T-cell (primary cell): Measurements from ENCODE around the gene CBARP. TPM values are rescaled to one million over a fixed set of nuclear protein-coding genes. Genes with fewer than 3 reads are reported as not detected.

Experiments
- ATAC-seq, 4 experiments: fragments of 200-7000 bp in 3 of 4; fragments of 150-1000 bp in 1 of 4; cut with Tn5 transposase; replicated peaks in 1 of 4; 1 replicate in 3 of 4; 2 replicates in 1 of 4; pipeline ENCODE4 v1.10.0; 2021; ENCODE audit warnings: moderate library complexity in 3 of 4, mild to moderate bottlenecking in 2 of 4, moderate number of reproducible peaks in 1 of 4
- CTCF ChIA-PET, 2 donors: fragments of 300-600 bp; sonication (Branson Sonifier 250); formaldehyde crosslinking; loops; one replicate each; lab custom pipeline; 2022; ENCODE audit warnings: antibody characterized with exemption in 2 of 2; lab: Charles Lee
- POLR2A ChIA-PET, 2 donors: fragments of 300-600 bp; sonication (Branson Sonifier 250); formaldehyde crosslinking; loops; one replicate each; lab custom pipeline; 2022; ENCODE audit warnings: antibody characterized with exemption in 2 of 2; lab: Charles Lee
- DNase-seq, 35 experiments: peaks; one replicate each; pipeline versions ENCODE4 v3.0.0 to v3.0.0-alpha.2; 2013 to 2023
- H3K27ac ChIP-seq: one replicate; pipeline ENCODE4 v1.5.1; 2013; ENCODE audit warnings: low read length
- H3K27me3 ChIP-seq, 2 experiments: replicated peaks in 1 of 2; 1 replicate in 1 of 2; 2 replicates in 1 of 2; pipeline versions ENCODE4 v1.6.1 to v1.7.0; 2013; ENCODE audit warnings: low read length in 1 of 2, mixed read lengths in 1 of 2; ENCODE audit not compliant: control insufficient read depth in 2 of 2, insufficient read depth in 2 of 2; ENCODE audit errors: extremely low read depth in 1 of 2
- H3K36me3 ChIP-seq, 2 donors: 1 replicate in 1 of 2; 2 replicates in 1 of 2; pipeline versions ENCODE4 v1.6.1 to v1.7.0; 2013; ENCODE audit warnings: low read length in 1 of 2; ENCODE audit not compliant: control insufficient read depth in 2 of 2, insufficient read depth in 1 of 2; ENCODE audit errors: extremely low read depth in 1 of 2
- H3K4me1 ChIP-seq, 2 experiments: 1 replicate in 1 of 2; 2 replicates in 1 of 2; pipeline versions ENCODE4 v1.6.1 to v1.7.0; 2013; ENCODE audit warnings: low read length in 2 of 2, mixed read lengths in 1 of 2; ENCODE audit not compliant: insufficient read depth in 2 of 2, control insufficient read depth in 1 of 2; ENCODE audit errors: extremely low read depth in 1 of 2
- H3K4me3 ChIP-seq, 2 donors: 1 replicate in 1 of 2; 2 replicates in 1 of 2; pipeline versions ENCODE4 v1.5.1 to v1.7.0; 2013; ENCODE audit warnings: mild to moderate bottlenecking in 2 of 2, low read length in 1 of 2, moderate library complexity in 1 of 2; ENCODE audit not compliant: control insufficient read depth in 1 of 2; ENCODE audit errors: extremely low read depth in 1 of 2
- H3K9me3 ChIP-seq: 2 replicates; pipeline ENCODE4 v1.7.0; 2013
- H3K27ac Mint-ChIP-seq, 2 donors: one replicate each; pipeline ENCODE4 v1.8.0; 2020 to 2021; ENCODE audit warnings: mild to moderate bottlenecking in 2 of 2, mixed read lengths in 2 of 2
- H3K27me3 Mint-ChIP-seq, 2 donors: one replicate each; pipeline ENCODE4 v1.8.0; 2021 to 2022; ENCODE audit warnings: mixed read lengths in 2 of 2
- H3K36me3 Mint-ChIP-seq: one replicate; pipeline ENCODE4 v1.8.0; 2021; ENCODE audit warnings: mixed read lengths
- H3K4me1 Mint-ChIP-seq, 3 donors: one replicate each; pipeline ENCODE4 v1.8.0; 2020 to 2022; ENCODE audit warnings: mixed read lengths in 3 of 3, mild to moderate bottlenecking in 1 of 3
- H3K4me3 Mint-ChIP-seq, 3 donors: one replicate each; pipeline ENCODE4 v1.8.0; 2020 to 2022; ENCODE audit warnings: mild to moderate bottlenecking in 3 of 3, mixed read lengths in 3 of 3, moderate library complexity in 3 of 3
- H3K9me3 Mint-ChIP-seq, 3 donors: one replicate each; pipeline ENCODE4 v1.8.0; 2020 to 2022; ENCODE audit warnings: mixed read lengths in 3 of 3
- WGBS: methylation state at CpG from one replicate; pipeline ENCODE4 v1.1.5; 2013; ENCODE audit warnings: missing lambda C conversion rate; ENCODE audit not compliant: insufficient coverage; 5-methylcytosine and 5-hydroxymethylcytosine counted together
- total RNA-seq, 35 experiments: library from RNA in 6 of 35; stranded (reverse) in 6 of 35; fragments of 120-200 nt in 1 of 35; gene quantifications; one replicate each; pipeline versions ENCODE4 v1.2.1 to v1.2.4 and lab custom pipeline; 2013 to 2026

The CBARP gene
- total RNA-seq, 5 donors from 2014 or later (not counting 1 experiment from before 2014, with no cell fraction given), result 0.08 to 0.36 (median 0.23) TPM; not detected in 1

GRCh38 chr19:1273263-1274041 lies 35.6 kb upstream of the CBARP start:
- CTCF ChIA-PET, result interaction anchor here in 1 of 2 donors (0.7 kb wide), 1 partner anchor 28 kb away, joined by 4 read pairs; no protein-coding TSS in a partner anchor
- H3K9me3 Mint-ChIP-seq, result no peaks in the 10 kb centered on the region
- Histone ChIP-seq H3K9me3 (no peaks in the 10 kb centered on the region), H3K27ac (no peak overlapping the region), H3K27me3 (no peaks in the 10 kb centered on the region), H3K4me1 (peaks cover 49 to 80% of the 10 kb centered on the region in 2 experiments), H3K36me3 (peaks cover 23 to 47% of the 10 kb centered on the region in 2 donors), H3K4me3 (no peak overlapping the region)
- POLR2A ChIA-PET, result interaction anchor here in 1 of 2 donors (0.7 to 0.9 kb wide), 2 partner anchors 171 to 196 kb away, joined by 3 read pairs; no protein-coding TSS in a partner anchor
- WGBS, result 85% methylated on average over 20 of the region's 25 CpGs
- DNase-seq (peak in 1 of 35 experiments; percentile 21), ATAC-seq (no peak)
- H3K27ac Mint-ChIP-seq, result peak overlapping the region; percentile 75 to 76
- H3K36me3 Mint-ChIP-seq, result peaks cover 40% of the 10 kb centered on the region
- peaks cover 56 to 66% (median 57%) of the 10 kb centered on the region in 3 donors for H3K4me1 Mint-ChIP-seq
- no peaks in the 10 kb centered on the region for H3K27me3 Mint-ChIP-seq
- H3K4me3 Mint-ChIP-seq, result peak overlapping the region; percentile 44 to 94 (median 66)

GRCh38 chr19:1272423-1273262 lies 34.8 kb upstream of the CBARP start:
- no peaks in the 10 kb centered on the region for H3K27me3 ChIP-seq
- H3K4me3 ChIP-seq, result no peak overlapping the region
- no peaks in the 10 kb centered on the region for H3K9me3 Mint-ChIP-seq
- DNase-seq (peak in 1 of 35 experiments; percentile 29), ATAC-seq (no peak)
- peak overlapping the region; percentile 44 to 94 (median 66) for H3K4me3 Mint-ChIP-seq
- peak overlapping the region; percentile 9 for H3K27ac ChIP-seq
- H3K4me1 Mint-ChIP-seq, result peaks cover 58 to 68% (median 58%) of the 10 kb centered on the region in 3 donors
- H3K36me3 ChIP-seq, result peaks cover 21 to 47% of the 10 kb centered on the region in 2 donors
- peaks cover 40% of the 10 kb centered on the region for H3K36me3 Mint-ChIP-seq
- CTCF ChIA-PET, result no interaction called here
- 61% methylated on average over 13 of the region's 33 CpGs for WGBS
- H3K27me3 Mint-ChIP-seq, result no peaks in the 10 kb centered on the region
- H3K4me1 ChIP-seq, result peaks cover 54 to 87% of the 10 kb centered on the region in 2 experiments
- H3K27ac Mint-ChIP-seq, result peak overlapping the region; percentile 72 to 76
- H3K9me3 ChIP-seq, result no peaks in the 10 kb centered on the region
- POLR2A ChIA-PET, result interaction anchor here in 1 of 2 donors (0.5 to 0.9 kb wide), 2 partner anchors 28 to 195 kb away, joined by 3 read pairs; no protein-coding TSS in a partner anchor

GRCh38 chr19:1271528-1272422 lies 34.0 kb upstream of the CBARP start:
- Mint-ChIP-seq H3K9me3 (no peaks in the 10 kb centered on the region), H3K36me3 (peaks cover 39% of the 10 kb centered on the region), H3K27me3 (no peaks in the 10 kb centered on the region), H3K27ac (peak overlapping the region; percentile 86 to 89), H3K4me1 (peaks cover 60 to 71% (median 62%) of the 10 kb centered on the region in 3 donors), H3K4me3 (peak overlapping the region; percentile 82 to 94 (median 89))
- Histone ChIP-seq H3K4me3 (peak overlapping the region; percentile 2 to 99), H3K4me1 (peaks cover 57 to 87% of the 10 kb centered on the region in 2 experiments), H3K27me3 (no peaks in the 10 kb centered on the region), H3K27ac (peak overlapping the region; percentile 91), H3K36me3 (peaks cover 21 to 47% of the 10 kb centered on the region in 2 donors), H3K9me3 (no peaks in the 10 kb centered on the region)
- ChIA-PET POLR2A (interaction anchor here in 1 of 2 donors (0.5 kb wide), 1 partner anchor 27 kb away, joined by 3 read pairs; no protein-coding TSS in a partner anchor), CTCF (no interaction called here)
- no peak for ATAC-seq
- 83% methylated on average over 34 of the region's 37 CpGs for WGBS
- peak in 1 of 35 experiments; percentile 15 for DNase-seq

- Mint-ChIP-seq H3K9me3 (no peaks in the 10 kb centered on the region), H3K4me1 (peaks cover 58 to 68% (median 58%) of the 10 kb centered on the region in 3 donors), H3K36me3 (peaks cover 37% of the 10 kb centered on the region), H3K4me3 (peak overlapping the region; percentile 82 to 94 (median 89)), H3K27ac (peak overlapping the region; percentile 86 to 89), H3K27me3 (no peaks in the 10 kb centered on the region)
- ATAC-seq (no peak), DNase-seq (peak in 1 of 35 experiments; percentile 32)
- Histone ChIP-seq H3K36me3 (peaks cover 21 to 47% of the 10 kb centered on the region in 2 donors), H3K27me3 (no peaks in the 10 kb centered on the region), H3K9me3 (no peaks in the 10 kb centered on the region), H3K4me1 (peaks cover 51 to 87% of the 10 kb centered on the region in 2 experiments), H3K27ac (peak overlapping the region; percentile 91), H3K4me3 (peak overlapping the region; percentile 95 to 99)
- WGBS, result 64% methylated on average over 20 of the region's 26 CpGs
- ChIA-PET POLR2A (no interaction called here), CTCF (no interaction called here)
Observed at GRCh38 chr19:1270854-1271527, 33.2 kb upstream of the CBARP start.

GRCh38 chr19:1270213-1270853 lies 32.5 kb upstream of the CBARP start:
- peaks cover 22 to 47% of the 10 kb centered on the region in 2 donors for H3K36me3 ChIP-seq
- peak overlapping the region; percentile 95 to 99 for H3K4me3 ChIP-seq
- POLR2A ChIA-PET, result no interaction called here
- H3K27me3 ChIP-seq, result no peaks in the 10 kb centered on the region
- no peaks in the 10 kb centered on the region for H3K9me3 ChIP-seq
- CTCF ChIA-PET, result no interaction called here
- no peak for ATAC-seq
- H3K27ac Mint-ChIP-seq, result peak overlapping the region; percentile 86 to 89
- peaks cover 59 to 73% (median 62%) of the 10 kb centered on the region in 3 donors for H3K4me1 Mint-ChIP-seq
- H3K4me3 Mint-ChIP-seq, result peak overlapping the region; percentile 82 to 94 (median 89)
- no peaks in the 10 kb centered on the region for H3K9me3 Mint-ChIP-seq
- H3K27ac ChIP-seq, result peak overlapping the region; percentile 91
- H3K4me1 ChIP-seq, result peaks cover 53 to 89% of the 10 kb centered on the region in 2 experiments
- H3K36me3 Mint-ChIP-seq, result peaks cover 37% of the 10 kb centered on the region
- 0% methylated on average over 3 of the region's 8 CpGs for WGBS
- DNase-seq, result peak in 2 of 35 experiments; percentile 35 to 43
- H3K27me3 Mint-ChIP-seq, result no peaks in the 10 kb centered on the region
